HFFc6 (cell line): ENCODE measurements around the gene MT1G. TPM values are rescaled to one million over a fixed set of nuclear protein-coding genes. Genes with fewer than 3 reads are reported as not detected.

Experiments
- DNase-seq: peaks from one replicate; pipeline ENCODE4 v3.0.0-alpha.2; 2018
- H3K27ac Mint-ChIP-seq: 2 replicates; pipeline ENCODE4 v1.8.0; 2020; ENCODE audit warnings: mild to moderate bottlenecking, mixed read lengths
- H3K27me3 Mint-ChIP-seq: 2 replicates; pipeline ENCODE4 v1.8.0; 2021; ENCODE audit warnings: mild to moderate bottlenecking, moderate library complexity, mixed read lengths; ENCODE audit not compliant: insufficient read depth
- H3K36me3 Mint-ChIP-seq: 2 replicates; pipeline ENCODE4 v1.8.0; 2021; ENCODE audit warnings: low read depth, mixed read lengths
- H3K4me1 Mint-ChIP-seq: 2 replicates; pipeline ENCODE4 v1.8.0; 2020; ENCODE audit warnings: low read depth, mixed read lengths
- H3K4me3 Mint-ChIP-seq: 2 replicates; pipeline ENCODE4 v1.8.0; 2020; ENCODE audit warnings: mild to moderate bottlenecking, moderate library complexity, mixed read lengths
- H3K9me3 Mint-ChIP-seq: 2 replicates; pipeline ENCODE4 v1.8.0; 2020; ENCODE audit warnings: mild to moderate bottlenecking, mixed read lengths
- total RNA-seq, 6 experiments: library from RNA; stranded (reverse); fragmentation: NEBNext Ultra II Directional; extraction: Animal tissue kit (Norgen Biotek cat#: 25700); gene quantifications; 2 replicates in 1 of 6; 3 replicates in 5 of 6; pipeline ENCODE4 v1.2.3, GENCODE V29; 2021
- TF ChIP-seq, protein P1 (sequence below): fragments of 200-600 bp; sonication (generic); IDR thresholded peaks from 2 replicates; pipeline ENCODE4 v1.5.0; 2021; ENCODE audit warnings: antibody characterized with exemption, mild to moderate bottlenecking

The MT1G gene
- total RNA-seq, 6 experiments from 2014 or later = 0.73 TPM; not detected in 5

DNA sequence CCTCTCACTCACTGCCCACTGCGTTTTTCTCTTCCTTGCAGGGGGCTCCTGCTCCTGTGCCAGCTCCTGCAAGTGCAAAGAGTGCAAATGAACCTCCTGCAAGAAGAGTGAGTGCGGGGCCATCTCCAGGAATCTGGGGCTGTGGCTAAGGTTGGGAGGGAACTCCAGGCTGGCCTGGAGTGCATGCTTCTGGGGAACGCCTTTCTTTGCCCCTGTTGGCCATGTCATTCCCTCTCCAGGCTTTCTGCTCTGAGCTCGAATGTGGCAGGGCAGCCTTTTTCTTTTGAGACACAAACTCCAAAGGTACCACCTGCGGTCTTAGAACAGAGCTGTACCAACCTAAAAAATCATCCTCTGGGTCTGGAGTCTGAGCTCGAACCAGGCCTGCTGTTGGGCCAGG, 49.7 kb downstream of the MT1G start:
- H3K4me3 Mint-ChIP-seq = peak overlapping the region; percentile 83
- TF ChIP-seq, protein P1, sequence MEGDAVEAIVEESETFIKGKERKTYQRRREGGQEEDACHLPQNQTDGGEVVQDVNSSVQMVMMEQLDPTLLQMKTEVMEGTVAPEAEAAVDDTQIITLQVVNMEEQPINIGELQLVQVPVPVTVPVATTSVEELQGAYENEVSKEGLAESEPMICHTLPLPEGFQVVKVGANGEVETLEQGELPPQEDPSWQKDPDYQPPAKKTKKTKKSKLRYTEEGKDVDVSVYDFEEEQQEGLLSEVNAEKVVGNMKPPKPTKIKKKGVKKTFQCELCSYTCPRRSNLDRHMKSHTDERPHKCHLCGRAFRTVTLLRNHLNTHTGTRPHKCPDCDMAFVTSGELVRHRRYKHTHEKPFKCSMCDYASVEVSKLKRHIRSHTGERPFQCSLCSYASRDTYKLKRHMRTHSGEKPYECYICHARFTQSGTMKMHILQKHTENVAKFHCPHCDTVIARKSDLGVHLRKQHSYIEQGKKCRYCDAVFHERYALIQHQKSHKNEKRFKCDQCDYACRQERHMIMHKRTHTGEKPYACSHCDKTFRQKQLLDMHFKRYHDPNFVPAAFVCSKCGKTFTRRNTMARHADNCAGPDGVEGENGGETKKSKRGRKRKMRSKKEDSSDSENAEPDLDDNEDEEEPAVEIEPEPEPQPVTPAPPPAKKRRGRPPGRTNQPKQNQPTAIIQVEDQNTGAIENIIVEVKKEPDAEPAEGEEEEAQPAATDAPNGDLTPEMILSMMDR = no peak
- no peaks in the 10 kb centered on the region for H3K9me3 Mint-ChIP-seq
- H3K4me1 Mint-ChIP-seq = peaks cover 41% of the 10 kb centered on the region
- no peaks in the 10 kb centered on the region; the same call in none of the 2 replicates for H3K27me3 Mint-ChIP-seq
- H3K36me3 Mint-ChIP-seq = no peaks in the 10 kb centered on the region
- no peak overlapping the region; the same call in 1 of the 2 replicates for H3K27ac Mint-ChIP-seq
- DNase-seq = no peak

DNA sequence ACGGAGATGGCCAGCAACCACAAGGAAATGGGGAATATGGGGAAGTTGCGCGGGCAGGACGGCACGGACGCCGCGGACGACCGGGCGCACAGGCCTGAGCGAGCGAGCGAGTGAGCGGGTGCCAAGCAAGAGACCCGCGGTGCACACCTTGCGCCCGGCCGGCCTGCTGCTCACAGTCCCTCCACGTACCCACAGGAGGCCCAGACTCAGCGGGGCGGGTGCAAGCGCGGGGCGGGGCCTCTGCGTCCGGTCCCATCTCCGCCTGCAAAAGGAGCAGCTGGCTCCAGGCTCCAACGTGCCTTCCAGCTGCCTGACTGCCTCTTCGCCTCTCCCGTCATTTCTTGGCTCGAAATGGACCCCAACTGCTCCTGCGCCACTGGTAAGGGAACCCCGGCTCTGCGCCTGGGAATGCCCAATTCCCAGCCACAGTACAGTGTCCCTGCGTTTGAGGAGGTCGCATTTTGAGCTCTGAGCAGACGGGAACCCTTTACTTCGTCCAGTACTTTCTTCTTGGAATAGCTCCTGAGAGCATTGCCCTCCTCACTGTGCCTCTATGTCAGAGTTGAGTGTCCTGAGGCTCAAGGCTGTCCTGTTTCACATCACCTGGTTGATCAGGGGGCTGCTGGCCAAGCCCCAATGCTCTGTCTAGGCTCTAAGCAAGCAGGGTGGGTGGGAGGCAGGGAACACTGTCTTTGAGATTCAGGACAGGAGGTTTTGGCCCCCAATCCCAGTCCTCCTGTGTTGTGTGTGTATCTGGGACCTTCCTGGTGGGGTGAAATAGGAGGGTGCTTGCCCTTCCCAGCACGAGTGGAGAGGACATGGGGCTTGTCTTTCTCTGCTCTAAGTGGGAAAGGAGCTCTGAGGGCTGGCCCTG, 50.4 kb downstream of the MT1G start:
- Mint-ChIP-seq H3K36me3 (no peaks in the 10 kb centered on the region), H3K9me3 (no peaks in the 10 kb centered on the region), H3K4me3 (peak overlapping the region; percentile 83), H3K4me1 (peaks cover 47% of the 10 kb centered on the region), H3K27ac (no peak overlapping the region; the same call in 1 of the 2 replicates), H3K27me3 (no peaks in the 10 kb centered on the region; the same call in none of the 2 replicates)
- TF ChIP-seq, protein P1 = no peak
- no peak for DNase-seq

Other genes starting within 250 kb of the MT1G start
- gene AMFR, start 242.5 kb downstream of the MT1G start, total RNA-seq = 100 to 1,000 TPM; 104 to 117 (median 112) TPM
- gene NUDT21, start 216.7 kb downstream of the MT1G start, total RNA-seq = 100 to 1,000 TPM; 114 to 150 (median 138) TPM
- 10 to 100 TPM; 62.8 to 77.0 (median 74.3) TPM for gene OGFOD1, start 216.5 kb downstream of the MT1G start, total RNA-seq
- 10 to 100 TPM; 26.2 to 33.3 (median 29.5) TPM for gene BBS2, start 148.0 kb downstream of the MT1G start, total RNA-seq
- gene MT4, start 103.0 kb downstream of the MT1G start, total RNA-seq = not detected
- not detected for gene MT3, start 78.5 kb downstream of the MT1G start, total RNA-seq
- 1,000 to 10,000 TPM in 3 of 6 experiments, 100 to 1,000 TPM in 3; 623 to 1,524 (median 1,044) TPM for gene MT2A, start 59.5 kb downstream of the MT1G start, total RNA-seq
- 100 to 1,000 TPM; 192 to 469 (median 458) TPM for gene MT1E, start 42.3 kb downstream of the MT1G start, total RNA-seq
- under 1 TPM in 5 of 6 experiments, not detected in 1; 0.21 to 0.41 (median 0.28) TPM for gene MT1M, start 35.4 kb downstream of the MT1G start, total RNA-seq
- gene MT1A, start 29.4 kb downstream of the MT1G start, total RNA-seq = 1 to 10 TPM in 1 of 6 experiments, under 1 TPM in 1, not detected in 4; 0.50 to 1.5 TPM
- gene MT1B, start 16.2 kb downstream of the MT1G start, total RNA-seq = not detected
- gene MT1F, start 10.1 kb downstream of the MT1G start, total RNA-seq = not detected
- gene MT1H, start 1.7 kb upstream of the MT1G start, total RNA-seq = not detected
- gene MT1X, start 14.4 kb upstream of the MT1G start, total RNA-seq = 10 to 100 TPM; 28.0 to 38.7 (median 33.3) TPM
- gene NUP93, start 62.1 kb upstream of the MT1G start, total RNA-seq = 10 to 100 TPM; 58.6 to 84.0 (median 78.8) TPM
- gene SLC12A3, start 197.1 kb upstream of the MT1G start, total RNA-seq = not detected